Activated CD4-positive, alpha-beta T cell treated with anti-CD3 and anti-CD28 coated beads, Interleukin-2, Interleukin-4, amounts not matched to agents 100 ng/mL and 50 ng/mL, durations not matched to agents 16 hours and 8 hours (primary cell): Measurements from ENCODE around the gene CD1E.
"Not testable (repeated sequence)": the region's sequence is repeated elsewhere in the genome, so short reads cannot be mapped to it uniquely, and the experiment has no call there.

Experiments
- DNase-seq: peaks from one replicate; pipeline ENCODE4 v3.0.0-alpha.2; 2020; ENCODE audit warnings: low spot score

Gene CD1E

DNA sequence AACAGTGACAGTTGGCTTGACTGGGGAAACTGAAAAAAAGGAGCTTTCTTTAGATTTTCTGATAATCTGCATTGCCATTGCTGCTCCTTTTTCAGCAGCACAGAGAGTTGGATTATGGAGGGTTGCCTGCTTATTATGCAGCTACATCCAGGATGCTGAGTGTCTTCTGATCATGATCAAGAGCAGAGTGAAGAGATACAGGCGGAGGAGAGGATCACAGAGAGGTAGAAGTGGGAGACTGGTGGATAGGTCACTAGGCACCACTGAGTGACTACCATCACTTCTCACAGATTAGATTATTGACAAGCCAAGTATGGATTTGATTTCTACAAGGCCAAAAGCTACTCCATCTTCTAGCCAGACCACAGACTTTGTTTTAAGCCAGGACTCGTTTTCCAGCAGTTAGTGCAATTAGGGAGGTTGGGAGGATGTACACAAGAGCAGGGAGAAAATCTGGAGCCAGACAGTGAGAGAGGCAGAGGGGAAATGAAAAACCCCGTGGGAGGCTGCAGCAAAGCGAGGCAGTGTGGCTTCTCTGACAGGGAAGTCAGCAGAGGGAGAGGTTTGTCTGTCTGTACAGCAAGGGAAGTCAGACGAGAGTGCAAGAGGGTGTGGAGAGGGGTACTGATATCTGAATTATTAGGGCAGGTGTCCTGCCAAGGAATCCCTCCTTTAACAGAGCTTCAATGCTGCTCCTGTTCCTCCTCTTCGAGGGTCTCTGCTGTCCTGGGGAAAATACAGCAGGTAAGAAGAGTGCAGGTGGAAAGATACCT lies at the start of gene CD1E:
CD1E (plus strand) TSS at position 592 of the 773 bp plus-strand sequence; CDS start at position 687, 95 bp downstream.
- DNase-seq = no peak

DNA sequence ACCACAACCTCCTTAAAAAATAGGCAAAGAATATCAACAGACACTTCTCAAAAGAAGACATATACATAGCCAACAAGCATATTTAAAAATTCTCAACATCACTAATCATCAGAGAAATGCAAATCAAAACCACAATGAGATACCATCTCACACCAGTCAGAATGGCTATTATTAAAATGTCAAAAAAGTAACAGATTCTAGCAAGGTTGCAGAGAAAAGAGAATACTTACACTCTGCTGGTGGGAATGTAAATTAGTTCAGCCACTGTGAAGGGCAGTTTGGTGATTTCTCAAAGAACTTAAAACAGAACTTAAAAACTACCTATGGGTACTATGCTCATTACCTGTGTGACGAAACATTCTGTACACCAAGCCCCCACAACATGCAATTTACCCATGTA lies 43.1 kb upstream of the CD1E start:
- no peak for DNase-seq

DNA sequence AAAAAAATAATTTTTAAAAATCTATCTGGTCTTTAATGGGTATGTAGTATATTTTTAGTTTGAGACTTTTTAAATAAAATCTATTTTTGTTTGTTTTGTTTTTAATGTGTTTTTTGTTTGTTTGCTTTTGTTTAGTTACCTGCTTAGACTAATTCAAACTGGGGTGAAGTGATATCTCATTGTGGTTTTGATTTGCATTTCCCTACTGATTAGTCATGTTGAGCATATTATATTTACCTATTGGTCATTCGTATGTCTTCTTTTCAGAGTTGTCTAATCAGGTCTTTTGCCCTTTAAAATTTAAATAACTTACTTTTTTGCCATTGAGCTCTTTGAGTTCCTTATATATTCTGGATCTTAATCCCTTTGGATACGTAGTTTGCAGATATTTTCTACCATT lies 42.6 kb upstream of the CD1E start:
- no peak for DNase-seq

DNA sequence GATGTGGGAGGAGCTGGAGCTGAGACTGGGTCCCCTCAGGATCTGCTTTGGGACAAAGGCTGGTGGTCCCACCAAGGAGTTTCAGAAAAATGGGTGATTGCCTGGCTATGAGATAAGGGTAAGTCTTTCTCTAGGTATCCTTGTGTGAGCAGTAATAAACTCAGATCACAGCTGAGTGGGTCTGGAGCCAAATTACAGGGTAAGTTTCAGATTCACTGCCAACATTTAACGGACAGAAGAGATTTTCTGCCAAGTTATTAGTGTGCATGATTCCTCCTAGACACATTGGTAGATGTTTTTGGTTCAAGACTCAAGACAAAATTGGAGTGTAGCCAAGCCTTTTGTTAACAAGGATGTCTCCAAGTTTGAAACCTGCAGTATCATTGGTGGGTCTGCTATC lies 29.8 kb upstream of the CD1E start:
- no peak for DNase-seq

DNA sequence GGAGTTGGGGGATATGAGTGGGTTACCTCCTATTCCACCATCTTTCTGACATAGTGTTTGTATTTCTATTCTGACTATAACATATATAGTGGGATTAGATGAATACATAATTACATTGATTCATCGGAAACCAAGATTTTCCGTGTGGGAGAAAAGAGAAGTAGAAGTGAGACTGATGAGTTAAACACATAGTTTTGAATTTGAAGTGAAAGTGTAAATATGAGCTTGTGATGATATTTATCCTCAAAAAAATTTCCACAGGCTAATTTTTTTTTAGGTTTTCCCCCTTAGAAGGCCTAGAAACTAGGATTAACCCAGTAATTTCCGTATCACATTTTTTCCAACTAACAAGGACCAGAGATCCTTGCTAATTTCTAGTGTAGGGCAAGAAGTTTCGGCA lies 29.3 kb upstream of the CD1E start:
- DNase-seq = no peak

DNA sequence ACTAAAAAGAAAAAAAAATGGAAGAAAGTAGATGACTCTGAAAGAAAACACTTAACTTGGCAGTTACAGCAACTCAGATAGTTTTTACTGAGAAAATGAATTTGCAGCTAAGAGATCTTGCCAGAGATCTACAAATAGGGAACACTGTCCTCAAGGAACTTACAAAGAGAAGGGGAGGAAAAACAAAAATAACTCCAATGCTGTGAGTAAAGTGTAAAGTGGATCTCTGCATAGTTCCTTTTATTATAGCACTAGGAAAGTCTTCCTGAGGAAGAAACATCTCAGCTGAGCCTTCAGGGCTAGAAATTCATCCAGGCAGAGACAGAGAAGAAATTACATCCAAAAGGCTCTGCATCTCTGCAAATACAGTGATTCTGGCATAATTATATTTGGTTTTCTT lies 26.2 kb upstream of the CD1E start:
- no peak for DNase-seq

DNA sequence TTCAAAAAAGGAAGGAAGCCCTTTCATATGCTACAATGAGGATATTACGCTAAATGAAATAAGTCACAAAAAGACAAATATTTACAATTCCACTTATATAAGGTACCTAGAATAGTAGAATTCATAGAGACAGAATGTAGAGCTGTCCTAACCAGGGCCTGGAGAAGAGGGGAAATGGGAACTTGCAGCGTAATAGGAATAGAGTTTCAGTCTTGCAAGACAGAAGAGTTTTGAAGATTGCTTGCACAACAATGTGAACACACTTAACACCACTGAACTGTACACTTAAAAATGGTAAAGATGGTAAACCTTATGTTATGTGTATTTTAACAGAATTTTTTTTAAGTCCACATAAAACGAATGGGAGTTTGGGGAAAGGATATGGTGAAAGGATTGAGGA lies 25.3 kb upstream of the CD1E start:
- no peak for DNase-seq

DNA sequence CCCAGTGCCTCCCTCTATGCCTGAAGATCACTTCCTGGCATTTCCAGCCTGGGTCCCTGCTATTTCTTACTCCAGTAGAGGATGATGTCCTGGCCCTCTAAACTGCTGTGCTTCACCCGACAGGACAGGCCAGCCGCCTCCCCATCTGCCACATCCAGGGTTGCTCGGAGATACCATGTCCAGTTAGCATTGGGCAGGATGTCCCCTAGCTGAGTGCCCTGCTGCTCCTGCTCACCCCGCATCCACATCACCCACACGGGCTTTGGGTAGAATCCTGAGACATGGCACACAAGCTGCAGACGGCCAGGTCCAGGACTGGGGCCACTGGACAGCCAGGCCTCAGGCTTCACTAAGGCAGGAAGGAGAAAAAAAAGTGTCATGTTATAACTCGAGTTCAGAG lies 24.4 kb upstream of the CD1E start:
- DNase-seq = no peak

DNA sequence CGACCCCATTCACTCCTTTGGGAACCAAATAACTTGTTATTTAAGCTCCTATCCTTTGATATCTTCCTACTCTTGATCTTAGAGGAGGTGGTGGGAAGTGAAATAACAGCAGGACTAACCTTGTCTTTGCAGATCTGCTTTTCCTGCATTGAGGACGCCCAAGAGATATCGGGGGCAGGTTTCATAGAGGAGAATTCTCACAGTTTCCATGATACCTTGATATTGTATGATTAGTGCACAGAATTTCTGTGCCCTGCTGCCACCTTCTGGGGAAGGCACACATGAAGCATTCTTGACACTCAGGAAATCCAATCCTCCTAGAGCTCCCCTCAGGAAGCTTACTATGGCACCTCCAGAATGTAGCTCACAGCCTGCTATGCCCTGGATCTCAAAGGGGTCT lies 24.0 kb upstream of the CD1E start:
- peak; percentile 12 for DNase-seq

DNA sequence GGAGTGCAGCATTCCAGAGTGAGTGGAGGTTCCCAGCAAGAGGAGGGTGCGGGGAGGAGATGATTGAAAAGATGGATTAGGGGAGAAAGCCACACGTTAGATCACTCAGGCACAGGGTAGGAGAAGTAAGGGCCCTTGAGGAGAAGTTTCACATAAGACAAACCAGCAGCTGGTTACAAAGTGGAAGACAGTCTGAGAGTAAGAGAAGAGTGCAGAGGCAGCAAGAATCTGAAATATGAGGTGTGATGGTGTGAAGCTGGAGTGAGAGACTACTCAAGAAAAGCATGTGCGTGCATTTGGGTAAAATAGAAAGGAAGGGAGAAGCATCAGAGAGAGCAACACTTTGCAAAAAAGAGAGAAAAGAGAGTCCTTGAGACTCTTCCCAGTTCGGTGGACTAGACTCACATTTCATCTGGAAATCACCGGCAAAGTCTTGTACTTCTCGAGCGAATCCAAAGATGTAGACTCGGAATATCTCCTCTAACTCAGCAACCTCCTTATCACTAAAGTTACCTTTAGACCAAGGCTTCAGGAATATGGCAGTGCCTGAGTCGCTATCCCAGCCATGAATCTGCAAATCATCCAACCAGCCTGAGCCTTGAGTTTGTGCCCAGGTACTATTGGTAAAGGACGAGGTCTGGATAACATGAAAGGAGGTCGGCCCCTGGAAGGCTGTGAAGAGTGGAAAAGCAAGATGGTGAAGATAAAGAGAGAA lies 23.1 kb upstream of the CD1E start:
- DNase-seq = no peak

DNA sequence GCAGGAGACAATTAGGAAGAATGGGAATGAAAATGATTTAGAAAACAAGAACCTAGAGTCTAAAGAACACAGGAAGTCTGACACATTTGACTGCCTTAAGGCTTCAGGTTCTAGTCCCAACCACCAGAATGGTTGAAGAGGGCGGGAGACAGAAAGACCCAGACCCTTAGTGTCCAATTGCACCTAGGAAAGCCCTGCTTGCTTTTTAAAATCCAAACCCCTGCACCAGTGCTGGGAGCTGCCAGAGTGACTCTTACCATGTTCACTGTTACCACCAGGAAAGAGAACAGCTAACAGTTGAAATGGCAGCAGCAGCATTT lies 22.6 kb upstream of the CD1E start:
- DNase-seq = no peak

DNA sequence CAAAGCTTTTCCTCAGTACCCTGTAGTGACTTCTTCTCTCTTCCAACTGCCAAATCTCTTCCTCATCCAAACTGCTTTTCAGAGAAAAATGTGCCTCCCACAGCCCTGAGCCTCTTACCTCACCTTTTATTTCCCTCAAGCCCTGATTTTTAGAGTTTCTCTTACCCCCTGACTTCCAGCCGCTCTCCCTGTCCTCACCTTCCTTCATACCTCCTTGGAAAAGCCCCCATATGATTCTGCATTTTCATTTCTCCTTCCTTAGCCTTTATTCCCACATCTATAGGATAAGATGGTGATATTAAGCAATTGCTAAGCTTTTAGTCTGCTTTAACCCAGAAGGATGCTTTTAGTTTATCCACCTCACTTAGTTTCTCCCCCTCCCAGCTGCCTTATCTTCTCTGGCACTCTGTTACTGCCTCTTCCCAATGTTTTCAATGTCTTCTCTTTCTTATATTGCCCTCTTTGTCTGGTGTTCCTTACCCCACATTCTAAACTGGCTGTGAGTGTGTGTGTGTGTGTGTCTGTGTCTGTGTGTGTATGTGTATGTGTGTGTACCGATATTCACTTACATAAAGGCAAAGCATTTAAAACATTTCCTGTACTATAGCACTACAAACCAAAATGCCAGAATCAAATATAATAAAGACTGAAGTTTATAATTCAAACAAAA lies 22.1 kb upstream of the CD1E start, which contains the start of gene CD1B:
CD1B (minus strand) TSS at position 51 of the 670 bp plus-strand sequence. CDS start 108 bp downstream, outside the sequence.
- DNase-seq = no peak

DNA sequence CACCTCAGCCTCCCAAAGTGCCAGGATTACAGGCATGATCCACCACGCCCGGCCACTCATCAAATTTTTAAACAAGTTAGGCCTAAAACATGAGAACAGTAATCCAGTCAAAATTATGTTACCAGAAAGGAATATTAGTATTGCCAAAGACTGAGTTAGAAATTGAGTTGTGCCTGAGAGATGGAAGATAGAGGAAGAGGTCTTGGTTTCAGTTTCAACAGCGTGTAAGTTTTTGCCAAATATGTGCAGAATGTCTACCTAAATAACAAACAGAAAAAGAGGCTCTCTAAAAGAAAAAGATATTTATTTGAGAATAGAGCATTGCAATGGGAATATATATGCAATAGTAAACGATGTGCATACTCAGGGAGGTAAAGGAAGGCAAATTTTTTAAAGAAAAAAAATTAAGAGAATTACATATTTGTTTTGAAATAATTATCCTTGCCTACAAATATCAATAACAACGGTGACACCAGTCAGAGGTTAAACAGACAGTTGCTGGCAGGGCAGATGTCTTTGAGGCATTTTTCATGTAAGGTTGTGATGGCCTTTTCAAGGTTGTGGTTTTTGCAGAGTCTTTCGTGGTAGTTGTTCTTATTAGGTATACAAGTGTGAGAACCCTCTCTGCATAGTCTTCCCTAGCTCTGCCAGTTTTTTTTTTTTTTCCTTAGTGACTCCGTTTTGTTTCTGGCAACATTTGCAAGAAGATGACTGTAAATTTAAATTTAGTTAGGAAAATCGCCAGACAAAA lies 20.1 kb upstream of the CD1E start:
- DNase-seq = no peak

DNA sequence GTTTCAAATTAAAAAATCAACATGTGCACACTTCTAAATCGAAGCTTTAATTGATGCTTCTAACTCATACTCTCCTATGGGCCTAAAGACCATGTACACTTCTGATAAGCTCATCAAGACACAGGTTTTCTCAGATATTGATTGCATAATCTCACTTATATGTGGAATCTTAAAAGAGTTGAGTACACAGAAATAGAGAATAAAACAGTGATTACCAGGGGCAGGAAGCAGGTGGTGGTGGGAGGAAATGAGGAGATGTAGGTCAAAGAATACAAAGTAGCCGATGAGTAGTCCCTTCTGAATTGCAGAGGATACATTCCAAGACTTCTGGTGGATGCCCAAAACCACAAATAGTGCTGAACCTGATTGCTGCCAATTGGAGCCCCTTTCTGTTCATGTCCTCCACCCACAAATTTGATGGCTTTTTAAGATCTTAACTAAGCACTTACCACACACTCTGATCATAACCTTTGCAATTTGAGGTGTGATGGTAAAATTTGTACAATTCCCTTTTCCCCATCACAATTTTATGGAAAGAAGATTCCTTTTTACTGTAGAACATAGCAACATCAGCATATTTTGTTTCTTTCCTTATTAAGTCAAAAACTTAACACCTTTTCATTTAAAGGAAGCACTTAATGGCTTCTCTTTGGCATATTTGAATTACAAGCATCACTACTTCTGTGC lies 19.0 kb upstream of the CD1E start:
- DNase-seq = no peak

DNA sequence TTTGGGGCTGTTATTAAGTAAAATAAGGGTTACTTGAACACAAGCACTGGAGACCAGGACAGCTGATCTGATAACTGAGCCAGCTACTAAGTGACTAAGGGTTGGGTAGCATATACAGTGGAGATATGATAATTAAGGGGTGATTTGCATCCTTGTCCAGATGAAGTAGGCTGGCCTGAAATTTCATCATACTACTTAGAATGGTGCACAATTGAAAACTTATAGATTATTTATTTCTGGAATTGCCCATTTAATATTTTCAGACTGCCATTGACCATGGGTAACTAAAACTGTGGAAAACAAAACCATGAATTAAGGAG lies 18.5 kb upstream of the CD1E start:
- DNase-seq = no peak

DNA sequence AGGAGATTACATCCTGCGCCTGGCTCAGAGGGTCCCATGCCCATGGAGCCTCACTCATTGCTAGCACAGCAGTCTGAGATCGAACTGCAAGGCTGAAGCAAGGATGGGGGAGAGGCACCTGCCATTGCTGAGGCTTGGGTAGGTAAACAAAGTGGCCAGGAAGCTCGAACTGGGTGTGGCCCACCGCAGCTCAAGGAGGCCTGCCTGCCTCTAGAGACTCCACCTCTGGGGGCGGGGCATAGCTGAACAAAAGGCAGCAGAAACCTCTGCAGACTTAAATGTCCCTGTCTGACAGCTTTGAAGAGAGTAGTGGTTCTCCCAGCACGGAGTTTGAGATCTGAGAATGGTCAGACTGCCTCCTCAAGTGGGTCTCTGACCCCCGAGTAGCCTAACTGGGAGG lies 17.3 kb upstream of the CD1E start:
- DNase-seq = not testable (repeated sequence)

DNA sequence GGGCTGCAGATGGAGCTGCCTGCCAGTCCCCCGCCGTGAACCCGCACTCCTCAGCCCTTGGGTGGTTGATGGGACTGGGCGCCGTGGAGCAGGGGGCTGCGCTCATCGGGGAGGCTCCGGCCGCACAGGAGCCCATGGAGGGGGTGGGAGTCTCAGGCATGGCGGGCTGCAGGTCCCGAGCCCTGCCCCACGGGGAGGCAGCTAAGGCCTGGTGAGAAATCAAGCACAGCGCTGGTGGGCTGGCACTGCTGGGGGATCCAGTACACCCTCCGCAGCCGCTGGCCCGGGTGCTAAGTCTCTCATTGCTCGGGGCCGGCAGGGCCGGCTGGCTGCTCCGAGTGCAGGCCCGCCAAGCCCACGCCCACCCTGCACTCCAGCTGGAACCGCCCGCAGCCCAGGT lies 4.7 kb upstream of the CD1E start:
- DNase-seq = not testable (repeated sequence)

DNA sequence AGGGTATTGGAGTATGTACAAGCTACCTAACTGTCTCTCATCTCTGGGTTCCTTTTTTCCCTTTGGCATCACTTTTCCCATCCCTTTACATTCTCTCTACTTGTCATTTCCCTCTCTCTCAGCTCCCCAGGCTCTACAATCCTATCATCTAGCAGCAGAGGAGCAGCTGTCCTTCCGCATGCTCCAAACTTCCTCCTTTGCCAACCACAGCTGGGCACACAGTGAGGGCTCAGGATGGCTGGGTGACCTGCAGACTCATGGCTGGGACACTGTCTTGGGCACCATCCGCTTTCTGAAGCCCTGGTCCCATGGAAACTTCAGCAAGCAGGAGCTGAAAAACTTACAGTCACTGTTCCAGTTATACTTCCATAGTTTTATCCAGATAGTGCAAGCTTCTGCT lies 561 bp downstream of the CD1E start:
- DNase-seq = no peak

DNA sequence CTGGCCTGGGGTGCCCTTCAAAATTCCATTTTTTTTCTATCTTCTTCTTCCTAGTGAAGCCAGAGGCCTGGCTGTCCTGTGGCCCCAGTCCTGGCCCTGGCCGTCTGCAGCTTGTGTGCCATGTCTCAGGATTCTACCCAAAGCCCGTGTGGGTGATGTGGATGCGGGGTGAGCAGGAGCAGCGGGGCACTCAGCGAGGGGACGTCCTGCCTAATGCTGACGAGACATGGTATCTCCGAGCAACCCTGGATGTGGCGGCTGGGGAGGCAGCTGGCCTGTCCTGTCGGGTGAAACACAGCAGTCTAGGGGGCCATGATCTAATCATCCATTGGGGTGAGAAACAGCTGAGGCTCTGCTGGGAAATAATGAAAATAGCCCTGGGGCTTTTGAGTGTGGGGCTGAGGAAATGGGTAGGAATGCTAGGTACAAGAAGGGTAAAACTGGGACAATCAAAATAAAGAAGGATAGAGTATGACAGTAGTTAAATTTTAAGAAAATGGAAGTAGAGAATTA lies 2.1 kb downstream of the CD1E start:
- DNase-seq = no peak

DNA sequence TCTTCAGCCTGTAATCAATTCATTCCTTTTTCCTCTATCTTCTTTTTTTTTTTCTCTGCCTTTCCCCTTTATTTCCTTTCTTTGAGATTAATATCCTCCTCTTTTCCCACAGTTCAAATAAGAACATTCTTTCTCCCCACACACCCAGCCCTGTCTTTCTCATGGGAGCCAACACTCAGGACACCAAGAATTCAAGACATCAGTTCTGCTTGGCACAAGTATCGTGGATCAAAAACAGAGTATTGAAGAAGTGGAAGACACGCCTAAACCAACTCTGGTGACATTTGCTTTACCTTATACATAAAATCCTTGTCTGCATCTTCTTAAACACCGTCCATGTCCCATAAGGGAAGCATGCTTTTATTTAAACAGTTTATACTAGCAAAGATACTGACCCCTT lies 2.9 kb downstream of the CD1E start:
- DNase-seq = no peak

DNA sequence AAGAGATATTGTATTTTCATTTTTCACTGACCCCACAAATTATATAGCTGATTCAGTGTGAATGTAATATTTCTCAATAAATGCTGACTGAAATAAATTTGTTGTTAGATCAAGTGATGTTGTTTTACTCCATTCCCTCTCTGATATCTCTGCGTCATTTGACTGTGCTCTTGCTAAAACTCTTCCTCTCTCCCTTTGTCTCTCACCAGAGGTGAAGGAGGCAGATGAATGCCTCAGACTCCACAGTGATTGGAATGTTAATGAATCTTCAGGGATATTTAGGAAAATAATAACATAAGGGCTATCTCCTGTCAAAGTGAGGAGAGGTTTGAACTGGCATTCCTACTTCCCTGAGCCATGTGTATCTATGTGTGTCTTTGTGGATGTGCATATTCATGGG lies 3.7 kb downstream of the CD1E start:
- DNase-seq = no peak

DNA sequence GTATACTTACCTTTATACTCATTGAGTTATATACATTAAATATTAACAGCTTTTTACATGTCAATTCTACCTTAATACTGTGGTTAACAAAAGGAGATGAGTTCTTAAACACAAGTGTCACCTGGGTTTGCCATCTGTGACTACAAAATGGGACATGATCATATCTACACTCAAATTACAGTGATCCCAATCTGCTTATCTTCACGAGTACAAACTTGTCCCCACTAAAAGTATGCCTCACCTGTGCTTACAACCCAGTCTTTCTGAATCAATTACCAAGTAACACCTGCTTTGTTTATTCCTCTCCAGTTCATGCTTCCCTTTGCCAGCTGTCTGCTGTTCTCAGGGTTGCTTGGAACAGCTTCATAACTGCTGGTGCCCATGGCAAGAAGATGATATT lies 8.8 kb downstream of the CD1E start:
- DNase-seq = no peak
